SU-DHL-6 (cell line): ENCODE data around the gene ACTN4.

Experiments
- H2AFZ ChIP-seq: fragments of 200-600 bp; sonication (generic); 2 replicates; pipeline ENCODE4 v1.6.1; 2014; ENCODE audit warnings: low read depth, mild to moderate bottlenecking, moderate library complexity, mixed read lengths, antibody characterized with exemption, low read length; ENCODE audit not compliant: severe bottlenecking
- H3F3A ChIP-seq: fragments of 200-600 bp; shearing (Covaris generic); 2 replicates; pipeline ENCODE4 v1.6.0; 2016; ENCODE audit warnings: antibody characterized with exemption, mild to moderate bottlenecking; ENCODE audit not compliant: insufficient read depth
- H3K27ac ChIP-seq: fragments of 200-600 bp; sonication (generic); 2 replicates; pipeline ENCODE4 v1.5.1; 2016; ENCODE audit warnings: low read depth, mild to moderate bottlenecking, low read length, moderate library complexity, mixed read lengths
- H3K27me3 ChIP-seq: fragments of 200-600 bp; sonication (generic), shearing (Covaris generic); 2 replicates; pipeline ENCODE4 v1.6.0; 2014; ENCODE audit warnings: mild to moderate bottlenecking, low read length
- H3K36me3 ChIP-seq: fragments of 200-600 bp; sonication (generic); 2 replicates; pipeline ENCODE4 v1.6.1; 2014; ENCODE audit warnings: mild to moderate bottlenecking, low read length, mixed read lengths
- H3K4me2 ChIP-seq: fragments of 300-600, 200-600 bp; shearing (Covaris generic), sonication (generic); 2 replicates; pipeline ENCODE4 v1.6.0; 2014; ENCODE audit warnings: low read length, low read depth, mild to moderate bottlenecking; ENCODE audit not compliant: poor library complexity, severe bottlenecking
- H3K4me3 ChIP-seq: fragments of 200-600 bp; sonication (generic); 2 replicates; pipeline ENCODE4 v1.5.1; 2014; ENCODE audit warnings: antibody characterized with exemption, low read length, mild to moderate bottlenecking, mixed read lengths; ENCODE audit not compliant: insufficient read depth, poor library complexity, severe bottlenecking
- H3K79me2 ChIP-seq: fragments of 200-600 bp; sonication (generic); 2 replicates; pipeline ENCODE4 v1.6.1; 2014; ENCODE audit warnings: mild to moderate bottlenecking, low read length, moderate library complexity; ENCODE audit not compliant: insufficient read depth
- H3K9ac ChIP-seq: fragments of 200-600 bp; sonication (generic); 2 replicates; pipeline ENCODE4 v1.7.0; 2014; ENCODE audit warnings: mild to moderate bottlenecking, low read length
- H3K9me2 ChIP-seq: fragments of 200-600 bp; sonication (generic); replicated peaks from 2 replicates; pipeline ENCODE4 v1.6.1; 2014; ENCODE audit warnings: low read length; ENCODE audit not compliant: insufficient read depth
- H3K9me3 ChIP-seq: fragments of 200-600 bp; sonication (generic); 2 replicates; pipeline ENCODE4 v1.6.1; 2014; ENCODE audit warnings: low read length, mixed read lengths; ENCODE audit not compliant: insufficient read depth
- H4K20me1 ChIP-seq: fragments of 200-600 bp; sonication (generic); 2 replicates; pipeline ENCODE4 v1.6.1; 2014; ENCODE audit warnings: low read depth, mild to moderate bottlenecking, antibody characterized with exemption, low read length, moderate library complexity, mixed read lengths
- EZH2phosphoT487 ChIP-seq: fragments of 200-600 bp; sonication (generic), shearing (Covaris generic); conservative IDR thresholded peaks from 2 replicates; pipeline ENCODE4 v1.6.1; 2018; ENCODE audit warnings: mild to moderate bottlenecking, antibody characterized with exemption, low read length, moderate library complexity, mixed read lengths
- TF ChIP-seq, protein P1 (sequence below): fragments of 200-600 bp; sonication (generic); IDR thresholded peaks from one replicate; pipeline ENCODE4 v1.5.1; 2017; ENCODE audit warnings: antibody characterized with exemption, mild to moderate bottlenecking, low read length, moderate library complexity; ENCODE audit not compliant: insufficient read depth, poor library complexity, severe bottlenecking

Gene ACTN4

DNA sequence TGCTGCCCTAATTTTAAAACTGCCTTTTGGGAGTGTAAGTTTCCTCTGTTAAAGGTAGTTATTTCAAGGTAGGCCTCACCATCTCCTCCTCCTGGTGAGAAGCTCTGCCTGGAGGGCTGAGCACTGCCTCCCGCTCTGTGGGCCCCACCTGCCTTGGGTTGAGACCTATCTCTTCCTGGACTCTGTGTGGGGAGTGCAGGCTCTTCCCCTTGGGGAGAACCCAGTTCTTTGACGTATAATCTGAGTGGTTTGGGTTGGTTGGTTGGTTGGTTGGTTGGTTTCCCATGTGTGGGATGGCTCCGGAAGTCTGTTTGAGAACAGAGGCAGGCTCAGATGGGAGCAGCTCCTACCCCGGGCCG lies 39.1 kb downstream of the ACTN4 start:
- Histone ChIP-seq H3K4me2 (no peak overlapping the region), H3K27me3 (no peaks in the 10 kb centered on the region), H3F3A (no peaks in the 10 kb centered on the region), H3K9me3 (no peaks in the 10 kb centered on the region), H3K36me3 (no peaks in the 10 kb centered on the region), H3K27ac (no peak overlapping the region), H4K20me1 (peaks cover 4% of the 10 kb centered on the region), H3K9me2 (no peaks in the 10 kb centered on the region), H3K4me3 (no peak overlapping the region), H3K79me2 (peaks cover 80% of the 10 kb centered on the region), H2AFZ (no peak overlapping the region), H3K9ac (no peak overlapping the region)
- TF ChIP-seq EZH2phosphoT487 = no peak
- TF ChIP-seq, protein P1, sequence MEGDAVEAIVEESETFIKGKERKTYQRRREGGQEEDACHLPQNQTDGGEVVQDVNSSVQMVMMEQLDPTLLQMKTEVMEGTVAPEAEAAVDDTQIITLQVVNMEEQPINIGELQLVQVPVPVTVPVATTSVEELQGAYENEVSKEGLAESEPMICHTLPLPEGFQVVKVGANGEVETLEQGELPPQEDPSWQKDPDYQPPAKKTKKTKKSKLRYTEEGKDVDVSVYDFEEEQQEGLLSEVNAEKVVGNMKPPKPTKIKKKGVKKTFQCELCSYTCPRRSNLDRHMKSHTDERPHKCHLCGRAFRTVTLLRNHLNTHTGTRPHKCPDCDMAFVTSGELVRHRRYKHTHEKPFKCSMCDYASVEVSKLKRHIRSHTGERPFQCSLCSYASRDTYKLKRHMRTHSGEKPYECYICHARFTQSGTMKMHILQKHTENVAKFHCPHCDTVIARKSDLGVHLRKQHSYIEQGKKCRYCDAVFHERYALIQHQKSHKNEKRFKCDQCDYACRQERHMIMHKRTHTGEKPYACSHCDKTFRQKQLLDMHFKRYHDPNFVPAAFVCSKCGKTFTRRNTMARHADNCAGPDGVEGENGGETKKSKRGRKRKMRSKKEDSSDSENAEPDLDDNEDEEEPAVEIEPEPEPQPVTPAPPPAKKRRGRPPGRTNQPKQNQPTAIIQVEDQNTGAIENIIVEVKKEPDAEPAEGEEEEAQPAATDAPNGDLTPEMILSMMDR = no peak

DNA sequence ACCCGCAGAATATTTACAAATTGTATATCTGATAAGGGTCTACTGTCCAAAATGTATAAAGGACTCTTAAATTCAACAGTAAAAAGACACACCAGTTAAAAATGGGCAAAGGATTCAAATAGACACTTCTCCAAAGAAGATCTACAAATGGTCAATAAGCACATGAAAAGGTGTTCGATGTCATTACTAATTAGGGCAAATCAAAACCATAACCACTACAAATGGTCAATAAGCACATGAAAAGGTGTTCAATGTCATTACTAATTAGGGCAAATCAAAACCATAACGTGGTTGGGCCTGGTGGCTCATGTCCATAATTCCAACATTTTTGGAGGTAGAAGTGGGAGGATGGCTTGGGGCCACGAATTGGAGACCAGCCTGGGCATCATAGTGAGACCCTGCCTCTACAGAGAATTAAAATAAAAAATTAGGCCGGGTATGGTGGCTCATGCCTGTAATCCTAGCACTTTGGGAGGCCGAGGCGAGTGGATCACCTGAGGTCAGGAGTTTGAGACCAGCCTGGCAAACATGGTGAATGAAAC lies 40.5 kb downstream of the ACTN4 start:
- Histone ChIP-seq H3F3A (no peaks in the 10 kb centered on the region), H4K20me1 (peaks cover 4% of the 10 kb centered on the region)

DNA sequence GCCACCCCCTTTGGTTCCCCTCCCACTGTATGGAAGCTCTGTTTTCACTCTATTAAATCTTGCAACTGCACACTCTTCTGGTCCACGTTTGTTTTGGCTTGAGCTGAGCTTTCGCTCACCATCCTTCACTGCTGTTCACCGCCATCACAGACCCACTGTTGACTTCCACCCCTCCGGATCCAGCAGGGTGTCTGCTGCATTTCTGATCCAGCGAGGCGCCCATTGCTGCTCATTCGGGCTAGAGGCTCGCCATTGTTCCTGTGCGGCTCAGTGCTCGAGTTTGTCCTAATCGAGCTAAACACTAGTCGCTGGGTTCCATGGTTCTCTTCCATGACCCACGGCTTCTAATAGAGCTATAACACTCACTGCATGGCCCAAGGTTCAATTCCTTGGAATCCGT lies 42.7 kb downstream of the ACTN4 start:
- Histone ChIP-seq H3K4me2 (no peak overlapping the region), H2AFZ (no peak overlapping the region), H3F3A (no peaks in the 10 kb centered on the region), H3K27me3 (no peaks in the 10 kb centered on the region), H3K9ac (no peak overlapping the region), H3K79me2 (peaks cover 74% of the 10 kb centered on the region), H3K4me3 (no peak overlapping the region), H3K27ac (no peak overlapping the region), H4K20me1 (peaks cover 4% of the 10 kb centered on the region), H3K36me3 (no peaks in the 10 kb centered on the region), H3K9me3 (no peaks in the 10 kb centered on the region), H3K9me2 (no peaks in the 10 kb centered on the region)
- TF ChIP-seq, protein P1 = no peak
- no peak for TF ChIP-seq EZH2phosphoT487

More for the DNA sequence above, 40.5 kb downstream of the ACTN4 start:
- no peaks in the 10 kb centered on the region for H3K9me2 ChIP-seq
- H3K79me2 ChIP-seq = peaks cover 72% of the 10 kb centered on the region
- no peak overlapping the region for H3K4me3 ChIP-seq
- H3K27me3 ChIP-seq = no peaks in the 10 kb centered on the region
- no peaks in the 10 kb centered on the region for H3K9me3 ChIP-seq
- no peak overlapping the region for H3K4me2 ChIP-seq
- no peak overlapping the region for H3K27ac ChIP-seq
- H3K36me3 ChIP-seq = no peaks in the 10 kb centered on the region
- no peak for TF ChIP-seq EZH2phosphoT487
- TF ChIP-seq, protein P1 = no peak
- H3K9ac ChIP-seq = no peak overlapping the region
- H2AFZ ChIP-seq = no peak overlapping the region
